ENCODE measurements around the gene PRKCB. TPM values are rescaled to one million over a fixed set of nuclear protein-coding genes. Genes with fewer than 3 reads are reported as not detected.
"Not testable (repeated sequence)": the region's sequence is repeated elsewhere in the genome, so short reads cannot be mapped to it uniquely, and the experiment has no call there.

The PRKCB gene
- total and polyA plus RNA-seq, 7 donors: 0.13 to 1.5 (median 0.83) TPM

DNA sequence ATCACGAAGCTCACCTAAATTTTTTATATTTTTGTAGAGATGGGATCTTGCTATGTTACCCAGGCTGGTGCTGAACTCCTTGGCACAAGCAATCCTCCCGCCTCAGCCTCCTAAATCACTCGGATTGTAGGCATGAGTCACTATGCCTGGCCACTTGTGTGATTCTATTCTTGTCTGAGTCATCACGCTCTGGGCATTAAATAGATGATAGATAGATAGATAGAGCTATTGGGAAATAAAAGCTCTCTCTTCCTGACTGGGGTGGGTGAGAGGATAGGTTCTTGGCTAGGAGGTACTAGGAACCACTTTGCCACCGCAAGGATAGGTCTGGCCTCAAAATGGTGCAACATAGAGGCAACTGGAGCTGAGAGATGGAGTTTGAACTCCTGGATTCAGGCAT, 399.0 kb downstream of the PRKCB start:
- Histone ChIP-seq H3K27me3 (ENCODE audit: insufficient read depth in 3 of 3, low read length in 2 of 3) (peaks cover 0 to 2% (median 0%) of the 10 kb centered on the region in 3 donors), H3K36me3 (ENCODE audit: insufficient read depth in 1 of 2, low read depth in 1 of 2) (no peaks in the 10 kb centered on the region), H3K4me3 (no peak overlapping the region), H3K9me3 (no peaks in the 10 kb centered on the region), H3K27ac (no peak overlapping the region), H3K4me1 (no peaks in the 10 kb centered on the region)
- 68 to 73% (median 71%) methylated on average over 5 of the region's 5 CpGs for WGBS, 3 donors
- ATAC-seq (no peak), DNase-seq (no peak)
- TF ChIP-seq CTCF (IDR thresholded peaks at IDR 0.05): no peak
- intact Hi-C loops (cut with DNase I): no loop called here

DNA sequence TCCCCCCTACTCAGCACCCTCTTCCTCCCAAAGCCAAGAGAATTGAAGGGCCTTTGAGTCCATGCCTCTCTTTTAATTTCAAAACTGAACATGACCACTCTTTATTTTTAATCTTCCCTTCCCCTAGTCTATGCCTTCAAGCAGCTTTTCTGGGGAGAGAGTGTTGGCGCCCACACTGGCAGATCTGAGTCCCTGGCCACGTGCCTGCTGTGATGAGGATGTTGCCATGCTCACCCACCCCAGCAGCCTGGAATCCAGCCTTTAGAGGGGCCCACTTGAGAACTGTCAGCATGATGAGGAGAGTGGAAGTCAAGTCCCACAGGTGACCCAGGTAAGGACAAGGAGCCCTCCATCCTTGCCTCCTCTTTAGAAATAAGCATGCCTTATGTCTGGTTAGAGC, 400.0 kb downstream of the PRKCB start:
- Histone ChIP-seq H3K9me3 (no peaks in the 10 kb centered on the region), H3K27ac (no peak overlapping the region), H3K27me3 (ENCODE audit: insufficient read depth in 3 of 3, low read length in 2 of 3) (peaks cover 0 to 2% (median 0%) of the 10 kb centered on the region in 3 donors), H3K36me3 (ENCODE audit: insufficient read depth in 1 of 2, low read depth in 1 of 2) (no peaks in the 10 kb centered on the region), H3K4me3 (no peak overlapping the region), H3K4me1 (no peaks in the 10 kb centered on the region)
- no peak for TF ChIP-seq CTCF (IDR thresholded peaks at IDR 0.05)
- intact Hi-C loops (cut with DNase I): no loop called here
- no peak for ATAC-seq
- 43 to 57% (median 52%) methylated on average over 2 of the region's 2 CpGs for WGBS, 3 donors
- DNase-seq: no peak

DNA sequence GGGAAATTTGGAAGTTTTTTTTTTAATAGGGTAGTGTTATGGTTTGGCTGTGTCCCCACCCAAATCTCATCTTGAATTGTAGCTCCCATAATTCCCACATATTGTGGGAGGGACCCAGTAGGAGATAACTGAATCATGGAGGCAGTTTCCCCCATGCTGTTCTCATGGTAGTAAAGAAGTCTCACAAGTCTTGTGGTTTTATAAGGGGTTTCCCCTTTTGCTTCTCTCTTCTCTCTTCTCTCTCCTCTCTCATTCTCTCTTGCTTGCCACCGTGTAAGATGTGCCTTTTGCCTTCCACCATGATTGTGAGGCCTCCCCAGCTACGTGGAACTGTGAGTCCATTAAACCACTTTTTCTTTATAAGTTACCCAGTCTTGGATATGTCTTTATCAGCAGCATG, 403.1 kb downstream of the PRKCB start:
- DNase-seq; H3K4me1 ChIP-seq; H3K36me3 ChIP-seq (ENCODE audit: insufficient read depth in 1 of 2, low read depth in 1 of 2); H3K4me3 ChIP-seq; H3K27ac ChIP-seq; H3K9me3 ChIP-seq; H3K27me3 ChIP-seq (ENCODE audit: insufficient read depth in 3 of 3, low read length in 2 of 3); ATAC-seq; intact Hi-C loops (cut with DNase I): not testable (repeated sequence)
- 50 to 61% (median 54%) methylated on average over 2 of the region's 2 CpGs for WGBS, 3 donors

DNA sequence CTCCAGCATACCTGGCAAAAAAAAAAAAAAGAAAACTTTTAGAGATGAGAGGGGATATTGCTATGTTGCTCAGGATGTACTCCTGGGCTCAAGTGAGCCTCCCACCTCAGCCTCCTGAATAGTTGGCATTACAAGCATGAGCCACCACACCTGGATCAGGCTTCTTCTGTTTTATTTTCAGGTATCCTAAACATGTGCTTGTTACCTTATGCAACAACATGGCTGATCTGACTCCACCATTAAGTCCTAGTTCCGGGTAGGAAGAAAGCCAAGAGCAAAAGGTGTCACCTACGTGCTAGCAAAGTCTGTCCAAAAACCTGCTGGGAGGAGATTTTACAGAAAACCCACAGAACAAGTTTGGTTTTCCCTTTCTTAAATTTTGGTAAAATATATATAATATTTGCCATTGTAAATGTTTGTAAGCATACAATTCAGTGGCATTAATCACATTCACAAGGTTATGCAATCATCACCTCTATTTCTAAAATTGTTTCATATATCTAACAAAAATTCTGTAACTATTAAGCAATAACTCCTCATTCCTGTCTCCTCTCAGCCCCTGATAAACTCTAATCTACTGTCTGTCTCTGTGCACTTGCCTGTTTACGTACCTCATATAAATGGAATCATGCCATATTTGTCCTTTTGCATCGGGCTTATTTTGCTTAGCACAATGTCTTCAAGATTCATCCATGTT, 411.3 kb downstream of the PRKCB start:
- no peak overlapping the region for H3K4me3 ChIP-seq
- no peaks in the 10 kb centered on the region for H3K4me1 ChIP-seq
- no peak for ATAC-seq
- H3K9me3 ChIP-seq: no peaks in the 10 kb centered on the region
- intact Hi-C loops (cut with DNase I): no loop called here
- H3K36me3 ChIP-seq (ENCODE audit: insufficient read depth in 1 of 2, low read depth in 1 of 2): no peaks in the 10 kb centered on the region
- TF ChIP-seq CTCF (IDR thresholded peaks at IDR 0.05): no peak
- DNase-seq: no peak
- WGBS, 3 donors: 72 to 76% (median 75%) methylated on average over 4 of the region's 4 CpGs
- H3K27me3 ChIP-seq (ENCODE audit: insufficient read depth in 3 of 3, low read length in 2 of 3): no peaks in the 10 kb centered on the region
- no peak overlapping the region for H3K27ac ChIP-seq

DNA sequence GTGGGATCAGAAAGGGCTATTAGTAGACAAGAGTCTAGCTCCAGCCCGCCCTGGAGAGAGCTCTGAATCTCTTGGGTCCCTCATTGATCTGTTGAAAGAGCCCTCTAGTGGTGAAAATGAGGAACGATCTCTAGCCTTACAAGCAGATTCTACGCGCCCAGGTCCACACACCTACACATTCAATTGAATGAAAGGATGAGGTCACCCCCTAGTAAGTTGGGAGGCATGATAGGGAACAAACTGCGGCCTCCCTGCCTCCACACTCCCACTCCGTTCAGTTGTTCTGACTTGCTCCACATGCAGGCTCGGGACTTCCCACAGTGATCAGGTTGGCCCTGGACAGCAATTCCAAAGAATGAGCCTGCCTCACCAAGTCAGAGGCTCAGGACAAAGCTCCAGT, 417.4 kb downstream of the PRKCB start:
- H3K9me3 ChIP-seq: no peaks in the 10 kb centered on the region
- H3K27ac ChIP-seq: no peak overlapping the region
- DNase-seq (no peak), ATAC-seq (no peak)
- H3K4me1 ChIP-seq: no peaks in the 10 kb centered on the region
- intact Hi-C loops (cut with DNase I): no loop called here
- no peaks in the 10 kb centered on the region for H3K36me3 ChIP-seq (ENCODE audit: insufficient read depth in 1 of 2, low read depth in 1 of 2)
- H3K4me3 ChIP-seq: no peak overlapping the region
- H3K27me3 ChIP-seq (ENCODE audit: insufficient read depth in 3 of 3, low read length in 2 of 3): peaks cover 0 to 5% (median 3%) of the 10 kb centered on the region in 3 donors
- TF ChIP-seq CTCF (IDR thresholded peaks at IDR 0.05): peak; percentile 36
- 11 to 14% (median 13%) methylated on average over 7 of the region's 7 CpGs for WGBS, 3 donors
